GM12878 (cell line): Measurements from ENCODE around the gene DHX40. TPM values are rescaled to one million over a fixed set of nuclear protein-coding genes. Genes with fewer than 3 reads are reported as not detected.

Experiments used
- BACH1 ChIP-seq: fragments of 450-650 bp; IDR thresholded peaks from 2 replicates; pipeline ENCODE4 v1.6.1; 2017; ENCODE audit warnings: mild to moderate bottlenecking, borderline replicate concordance
- BHLHE40 ChIP-seq, 2 experiments: fragments of 450-650 bp in 1 of 2; IDR thresholded peaks; 2 replicates each; pipeline ENCODE4 v1.6.1; 2011 to 2017; ENCODE audit warnings: low read depth in 2 of 2, borderline replicate concordance in 1 of 2, improper control_type of control experiment in 1 of 2, low read length in 1 of 2, mild to moderate bottlenecking in 1 of 2
- CREM ChIP-seq: IDR thresholded peaks from 2 replicates; pipeline ENCODE4 v1.6.1; 2014; ENCODE audit warnings: antibody characterized with exemption, low read depth
- ELK1 ChIP-seq: IDR thresholded peaks from 2 replicates; pipeline ENCODE4 v1.6.1; 2012; ENCODE audit warnings: low read depth, low read length, improper control_type of control experiment
- EZH2 ChIP-seq: IDR thresholded peaks from 2 replicates; pipeline ENCODE4 v1.6.1; 2012; ENCODE audit warnings: low read depth, mild to moderate bottlenecking, control low read depth, inconsistent platforms, low read length, borderline replicate concordance; ENCODE audit not compliant: control insufficient read depth
- JUNB ChIP-seq: IDR thresholded peaks from 2 replicates; pipeline ENCODE4 v1.6.1; 2016; ENCODE audit warnings: antibody characterized with exemption, mild to moderate bottlenecking
- PBX3 ChIP-seq: IDR thresholded peaks from 2 replicates; pipeline ENCODE4 v1.6.1; 2011; ENCODE audit warnings: mild to moderate bottlenecking, low read depth, low read length, moderate library complexity; ENCODE audit not compliant: insufficient replicate concordance
- POLR2AphosphoS2 ChIP-seq: IDR thresholded peaks from 2 replicates; pipeline ENCODE4 v1.6.1; 2011; ENCODE audit warnings: low read depth, mild to moderate bottlenecking, low read length, improper control_type of control experiment, moderate library complexity
- RAD51 ChIP-seq: fragments of 450-650 bp; IDR thresholded peaks from 2 replicates; pipeline ENCODE4 v1.6.1; 2016; ENCODE audit warnings: moderate library complexity, mild to moderate bottlenecking, inconsistent platforms
- RCOR1 ChIP-seq: conservative IDR thresholded peaks from 2 replicates; pipeline ENCODE4 v1.6.1; 2012; ENCODE audit warnings: low read depth, low read length, improper control_type of control experiment
- RELA ChIP-seq: fragments of 450-650 bp; IDR thresholded peaks from 2 replicates; pipeline ENCODE4 v1.8.0; 2014; ENCODE audit warnings: borderline replicate concordance; ENCODE audit not compliant: partially characterized antibody
- SRF ChIP-seq, 2 experiments: IDR thresholded peaks; 2 replicates each; pipeline ENCODE4 v1.6.1; 2011; ENCODE audit warnings: low read depth in 2 of 2, low read length in 2 of 2, mild to moderate bottlenecking in 1 of 2, moderate library complexity in 1 of 2
- USF1 ChIP-seq: IDR thresholded peaks from 2 replicates; pipeline ENCODE4 v1.6.1; 2011; ENCODE audit warnings: borderline replicate concordance, low read depth, mild to moderate bottlenecking, moderate library complexity, mixed read lengths, low read length; ENCODE audit not compliant: insufficient read depth; ENCODE audit errors: extremely low read length
- YY1 ChIP-seq: IDR thresholded peaks from 2 replicates; pipeline ENCODE4 v1.6.1; 2011; ENCODE audit warnings: low read depth, mild to moderate bottlenecking, low read length
- ZNF592 ChIP-seq: fragments of 450-650 bp; IDR thresholded peaks from 2 replicates; pipeline ENCODE4 v1.6.1; 2017; ENCODE audit warnings: mild to moderate bottlenecking, moderate library complexity
- polyA plus RNA-seq, 11 experiments: library from polyadenylated mRNA; depleted of rRNA in 4 of 11; unstranded in 6 of 11; stranded (reverse) in 5 of 11; fragments of >200 nt; fragmentation: Nextera tagmentation in 4 of 11; fragmentation: Illumina TruSeq in 1 of 11; extraction: Ambion mirVana in 4 of 11; extraction: Trizol in 1 of 11; gene quantifications; 1 replicate in 1 of 11; 2 replicates in 10 of 11; pipeline versions ENCODE4 v1.2.1 to v1.2.3, GENCODE V29; 2011 to 2016; ENCODE audit warnings: inconsistent platforms in 2 of 11, missing spikeins in 2 of 11, low read depth in 1 of 11
- total RNA-seq, 4 experiments: library from RNA; depleted of rRNA in 3 of 4; stranded (reverse); fragments of >200 nt in 3 of 4; fragmentation: Illumina TruSeq in 1 of 4; extraction: Trizol in 1 of 4; gene quantifications; 2 replicates each; pipeline versions ENCODE4 v1.2.1 to v1.2.3, GENCODE V29; 2013 to 2021
- TF ChIP-seq, protein P1 (sequence below): fragments of 450-650 bp; IDR thresholded peaks from 2 replicates; pipeline ENCODE4 v1.6.1; 2017; ENCODE audit warnings: low read depth, mild to moderate bottlenecking, moderate library complexity

DHX40 gene
- total and polyA plus RNA-seq, 10 of the 15 experiments (the other 5 are each of a cell fraction or from before 2014, with no cell fraction given): 4.8 to 29.2 (median 12.0) TPM

GRCh38 chr17:59619298-59620063 lies 54.1 kb downstream of the DHX40 start, which contains the start of gene CLTC (continued):
- TF ChIP-seq ZNF592: peak; percentile 66; the same call in 1 of the 2 replicates
- peak; percentile 89 for TF ChIP-seq PBX3
- TF ChIP-seq JUNB: no peak
- 0 out of 2 replicates have a peak, but pooled peaks have one; percentile 41 for TF ChIP-seq RCOR1
- peak; percentile 92 for TF ChIP-seq POLR2AphosphoS2
- no peak; a peak in 1 of 4 replicates for TF ChIP-seq SRF (IDR thresholded peaks at IDR 0.05; ENCODE audit: low read depth in 2 of 2, low read length in 2 of 2)
- peak; percentile 95 for TF ChIP-seq RAD51
- TF ChIP-seq EZH2: no peak
- TF ChIP-seq BHLHE40 (IDR thresholded peaks at IDR 0.05; ENCODE audit: borderline replicate concordance in 1 of 2, low read depth in 2 of 2, low read length in 1 of 2): peak; percentile 97 to 98
- peak; percentile 92 for TF ChIP-seq CREM
- TF ChIP-seq RELA: peak; percentile 69
- peak; percentile 67; the same call in 1 of the 2 replicates for TF ChIP-seq ELK1
- TF ChIP-seq, protein P1, sequence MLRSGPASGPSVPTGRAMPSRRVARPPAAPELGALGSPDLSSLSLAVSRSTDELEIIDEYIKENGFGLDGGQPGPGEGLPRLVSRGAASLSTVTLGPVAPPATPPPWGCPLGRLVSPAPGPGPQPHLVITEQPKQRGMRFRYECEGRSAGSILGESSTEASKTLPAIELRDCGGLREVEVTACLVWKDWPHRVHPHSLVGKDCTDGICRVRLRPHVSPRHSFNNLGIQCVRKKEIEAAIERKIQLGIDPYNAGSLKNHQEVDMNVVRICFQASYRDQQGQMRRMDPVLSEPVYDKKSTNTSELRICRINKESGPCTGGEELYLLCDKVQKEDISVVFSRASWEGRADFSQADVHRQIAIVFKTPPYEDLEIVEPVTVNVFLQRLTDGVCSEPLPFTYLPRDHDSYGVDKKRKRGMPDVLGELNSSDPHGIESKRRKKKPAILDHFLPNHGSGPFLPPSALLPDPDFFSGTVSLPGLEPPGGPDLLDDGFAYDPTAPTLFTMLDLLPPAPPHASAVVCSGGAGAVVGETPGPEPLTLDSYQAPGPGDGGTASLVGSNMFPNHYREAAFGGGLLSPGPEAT: peak; percentile 95
- peak; percentile 97 for TF ChIP-seq YY1
- TF ChIP-seq USF1: peak; percentile 76
- peak; percentile 98 for TF ChIP-seq BACH1
